Esophagus muscularis mucosa (tissue), 4 donors: ENCODE results near the gene RNF225.

Experiments
- EP300 ChIP-seq: sonication (generic); formaldehyde crosslinking; IDR thresholded peaks from one replicate; pipeline ENCODE4 v1.6.1; 2017; ENCODE audit warnings: antibody characterized with exemption
- POLR2A ChIP-seq: fragments of 450-650 bp; IDR thresholded peaks from one replicate; pipeline ENCODE4 v1.6.1; 2017; ENCODE audit warnings: antibody characterized with exemption, moderate library complexity, mild to moderate bottlenecking, low read depth
- POLR2AphosphoS5 ChIP-seq, 2 donors: sonication (generic); formaldehyde crosslinking; IDR thresholded peaks; one replicate each; pipeline ENCODE4 v1.6.1; 2017; ENCODE audit warnings: antibody characterized with exemption in 2 of 2
- TF ChIP-seq, protein P1 (sequence below), 3 experiments: fragments of 200-600 bp in 2 of 3; fragments of 450-650 bp in 1 of 3; sonication (generic) in 2 of 3; IDR thresholded peaks; one replicate each; pipeline ENCODE4 v1.5.1; 2017 to 2019; ENCODE audit warnings: antibody characterized with exemption in 3 of 3, mild to moderate bottlenecking in 2 of 3, moderate library complexity in 1 of 3

DNA sequence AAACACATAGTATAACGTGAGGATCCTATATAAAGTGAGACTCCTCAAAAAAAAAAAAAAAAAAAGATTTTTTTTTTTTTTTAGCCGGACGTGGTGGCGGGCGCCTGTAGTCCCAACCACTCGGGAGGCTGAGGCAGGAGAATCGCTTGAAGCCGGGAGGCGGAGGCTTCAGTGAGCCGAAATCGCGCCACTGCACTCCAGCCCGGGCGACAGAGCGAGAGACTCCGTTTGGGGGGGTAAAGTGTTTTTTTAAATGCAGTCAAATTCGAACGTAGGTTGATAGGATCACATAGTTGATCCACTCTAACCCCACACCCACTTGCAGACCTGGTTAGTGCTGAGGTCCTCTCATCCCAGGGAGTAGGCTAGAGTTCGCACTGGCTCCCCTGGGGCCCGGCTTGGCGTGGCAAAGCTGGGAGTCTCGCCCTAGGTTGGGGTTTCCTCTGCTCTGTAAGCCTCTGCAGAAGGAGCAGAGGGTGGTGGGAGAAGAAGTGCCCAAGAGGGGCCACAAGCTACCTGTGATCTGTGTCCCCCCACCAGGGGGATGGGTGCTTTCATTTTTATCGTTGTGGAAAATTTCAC, 6.5 kb downstream of the RNF225 start:
- TF ChIP-seq, protein P1, sequence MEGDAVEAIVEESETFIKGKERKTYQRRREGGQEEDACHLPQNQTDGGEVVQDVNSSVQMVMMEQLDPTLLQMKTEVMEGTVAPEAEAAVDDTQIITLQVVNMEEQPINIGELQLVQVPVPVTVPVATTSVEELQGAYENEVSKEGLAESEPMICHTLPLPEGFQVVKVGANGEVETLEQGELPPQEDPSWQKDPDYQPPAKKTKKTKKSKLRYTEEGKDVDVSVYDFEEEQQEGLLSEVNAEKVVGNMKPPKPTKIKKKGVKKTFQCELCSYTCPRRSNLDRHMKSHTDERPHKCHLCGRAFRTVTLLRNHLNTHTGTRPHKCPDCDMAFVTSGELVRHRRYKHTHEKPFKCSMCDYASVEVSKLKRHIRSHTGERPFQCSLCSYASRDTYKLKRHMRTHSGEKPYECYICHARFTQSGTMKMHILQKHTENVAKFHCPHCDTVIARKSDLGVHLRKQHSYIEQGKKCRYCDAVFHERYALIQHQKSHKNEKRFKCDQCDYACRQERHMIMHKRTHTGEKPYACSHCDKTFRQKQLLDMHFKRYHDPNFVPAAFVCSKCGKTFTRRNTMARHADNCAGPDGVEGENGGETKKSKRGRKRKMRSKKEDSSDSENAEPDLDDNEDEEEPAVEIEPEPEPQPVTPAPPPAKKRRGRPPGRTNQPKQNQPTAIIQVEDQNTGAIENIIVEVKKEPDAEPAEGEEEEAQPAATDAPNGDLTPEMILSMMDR (IDR thresholded peaks at IDR 0.05) = no peak
- TF ChIP-seq POLR2A (no peak), POLR2AphosphoS5 (IDR thresholded peaks at IDR 0.05) (no peak), EP300 (no peak)
